Right lobe of liver (tissue), 6 donors: Measurements from ENCODE around the gene C1orf74. TPM values are rescaled to one million over a fixed set of nuclear protein-coding genes. Genes with fewer than 3 reads are reported as not detected.

Source experiments
- ATAC-seq, 4 donors: fragments of 200-7000 bp; cut with Tn5 transposase; one replicate each; pipeline ENCODE4 v1.9.1; 2020; ENCODE audit warnings: mild to moderate bottlenecking in 4 of 4, moderate library complexity in 4 of 4
- DNase-seq, 3 donors: peaks; one replicate each; pipeline ENCODE4 v3.0.0-alpha.2; 2020
- H3K27ac ChIP-seq, 3 donors: fragments of 200-600 bp; one replicate each; pipeline ENCODE4 v1.8.0; 2022
- H3K27me3 ChIP-seq, 2 donors: fragments of 200-600 bp; one replicate each; pipeline ENCODE4 v1.8.0; 2022
- H3K36me3 ChIP-seq, 4 donors: fragments of 200-600 bp; sonication (generic) in 1 of 4; one replicate each; pipeline versions ENCODE4 v1.5.1 to v1.8.0; 2017 to 2022; ENCODE audit warnings: control low read depth in 1 of 4
- H3K4me1 ChIP-seq, 4 donors: fragments of 200-600 bp; sonication (generic) in 1 of 4; one replicate each; pipeline versions ENCODE4 v1.5.1 to v1.8.0; 2017 to 2022; ENCODE audit warnings: control low read depth in 1 of 4
- H3K4me3 ChIP-seq, 3 donors: fragments of 200-600 bp; one replicate each; pipeline ENCODE4 v1.8.0; 2022
- H3K9me3 ChIP-seq, 4 donors: fragments of 200-600 bp; sonication (generic) in 1 of 4; one replicate each; pipeline versions ENCODE4 v1.5.1 to v1.8.0; 2017 to 2022; ENCODE audit warnings: control low read depth in 1 of 4
- POLR2A ChIP-seq: fragments of 450-650 bp; IDR thresholded peaks from one replicate; pipeline ENCODE4 v1.6.1; 2017; ENCODE audit warnings: antibody characterized with exemption, mild to moderate bottlenecking
- WGBS: methylation state at CpG from one replicate; pipeline ENCODE4 v1.1.6; 2018; ENCODE audit warnings: low coverage, low lambda C conversion rate; ENCODE audit not compliant: insufficient coverage; ENCODE audit errors: missing lambda C conversion rate; 5-methylcytosine and 5-hydroxymethylcytosine counted together
- intact Hi-C, 2 donors: fragments of 100-400 bp; cut with DNase I; formaldehyde crosslinking; loops; one replicate each; pipeline versions ENCODE4 v1.11.2 to v1.14.1; 2022
- total RNA-seq, 6 experiments: library from RNA; depleted of rRNA in 2 of 6; stranded (reverse); fragments of >200 nt in 2 of 6; fragmentation: NEBNext Ultra II Directional in 3 of 6; extraction: Animal tissue kit (Norgen Biotek cat#: 25700) in 3 of 6; gene quantifications; one replicate each; pipeline versions ENCODE4 v1.1.0 to v1.2.4, GENCODE V29; 2016 to 2023
- TF ChIP-seq, protein P1 (sequence below), 4 donors: fragments of 200-600 bp in 3 of 4; fragments of 450-650 bp in 1 of 4; IDR thresholded peaks; one replicate each; pipeline versions ENCODE4 v1.5.1 to v1.8.0; 2016 to 2022; ENCODE audit warnings: antibody characterized with exemption in 4 of 4, mild to moderate bottlenecking in 2 of 4
- donor health status: DM: no; HTN: yes; CAD: no.
- donor health status: DM: no; HTN: no; CAD: no.
- donor health status: DM: no; HTN: no; CAD: no.
- donor health status: DM: no; HTN: yes; CAD: no.
- donor health status: DM: no; HTN: yes; CAD: no.

Gene C1orf74
- total RNA-seq, 6 experiments from 2014 or later = 0.81 to 1.6 (median 1.0) TPM

DNA sequence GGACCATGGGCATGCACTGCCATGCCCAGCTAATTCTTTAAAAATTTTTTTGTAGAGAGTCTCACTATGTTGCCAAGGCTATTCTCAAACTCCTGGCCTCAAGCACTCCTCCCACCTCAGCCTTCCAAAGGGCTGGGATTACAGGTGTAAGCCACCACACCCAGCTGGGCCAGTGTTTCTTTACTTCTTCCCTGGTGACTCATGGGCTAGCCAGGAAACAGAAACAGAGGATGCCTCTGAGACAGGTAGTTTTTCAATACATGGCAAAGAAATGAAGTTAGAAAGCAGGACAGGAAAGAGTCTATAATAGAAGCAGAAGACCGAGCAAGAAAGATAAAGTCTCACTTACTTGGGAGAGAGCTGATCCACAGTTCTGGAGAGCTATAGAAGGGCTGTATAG is 7.6 kb upstream of the C1orf74 start:
- ATAC-seq (no peak), DNase-seq (no peak)
- Histone ChIP-seq H3K27ac (no peak overlapping the region), H3K4me1 (peaks cover 0 to 37% (median 15%) of the 10 kb centered on the region in 4 donors), H3K27me3 (no peaks in the 10 kb centered on the region), H3K9me3 (no peaks in the 10 kb centered on the region), H3K4me3 (no peak overlapping the region), H3K36me3 (peaks cover 0 to 34% (median 12%) of the 10 kb centered on the region in 4 donors)
- intact Hi-C loops = no loop called here
- TF ChIP-seq, protein P1, sequence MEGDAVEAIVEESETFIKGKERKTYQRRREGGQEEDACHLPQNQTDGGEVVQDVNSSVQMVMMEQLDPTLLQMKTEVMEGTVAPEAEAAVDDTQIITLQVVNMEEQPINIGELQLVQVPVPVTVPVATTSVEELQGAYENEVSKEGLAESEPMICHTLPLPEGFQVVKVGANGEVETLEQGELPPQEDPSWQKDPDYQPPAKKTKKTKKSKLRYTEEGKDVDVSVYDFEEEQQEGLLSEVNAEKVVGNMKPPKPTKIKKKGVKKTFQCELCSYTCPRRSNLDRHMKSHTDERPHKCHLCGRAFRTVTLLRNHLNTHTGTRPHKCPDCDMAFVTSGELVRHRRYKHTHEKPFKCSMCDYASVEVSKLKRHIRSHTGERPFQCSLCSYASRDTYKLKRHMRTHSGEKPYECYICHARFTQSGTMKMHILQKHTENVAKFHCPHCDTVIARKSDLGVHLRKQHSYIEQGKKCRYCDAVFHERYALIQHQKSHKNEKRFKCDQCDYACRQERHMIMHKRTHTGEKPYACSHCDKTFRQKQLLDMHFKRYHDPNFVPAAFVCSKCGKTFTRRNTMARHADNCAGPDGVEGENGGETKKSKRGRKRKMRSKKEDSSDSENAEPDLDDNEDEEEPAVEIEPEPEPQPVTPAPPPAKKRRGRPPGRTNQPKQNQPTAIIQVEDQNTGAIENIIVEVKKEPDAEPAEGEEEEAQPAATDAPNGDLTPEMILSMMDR (IDR thresholded peaks at IDR 0.05) = no peak
- no peak for TF ChIP-seq POLR2A
- WGBS = 100% methylated on average over 1 of the region's 1 CpG

DNA sequence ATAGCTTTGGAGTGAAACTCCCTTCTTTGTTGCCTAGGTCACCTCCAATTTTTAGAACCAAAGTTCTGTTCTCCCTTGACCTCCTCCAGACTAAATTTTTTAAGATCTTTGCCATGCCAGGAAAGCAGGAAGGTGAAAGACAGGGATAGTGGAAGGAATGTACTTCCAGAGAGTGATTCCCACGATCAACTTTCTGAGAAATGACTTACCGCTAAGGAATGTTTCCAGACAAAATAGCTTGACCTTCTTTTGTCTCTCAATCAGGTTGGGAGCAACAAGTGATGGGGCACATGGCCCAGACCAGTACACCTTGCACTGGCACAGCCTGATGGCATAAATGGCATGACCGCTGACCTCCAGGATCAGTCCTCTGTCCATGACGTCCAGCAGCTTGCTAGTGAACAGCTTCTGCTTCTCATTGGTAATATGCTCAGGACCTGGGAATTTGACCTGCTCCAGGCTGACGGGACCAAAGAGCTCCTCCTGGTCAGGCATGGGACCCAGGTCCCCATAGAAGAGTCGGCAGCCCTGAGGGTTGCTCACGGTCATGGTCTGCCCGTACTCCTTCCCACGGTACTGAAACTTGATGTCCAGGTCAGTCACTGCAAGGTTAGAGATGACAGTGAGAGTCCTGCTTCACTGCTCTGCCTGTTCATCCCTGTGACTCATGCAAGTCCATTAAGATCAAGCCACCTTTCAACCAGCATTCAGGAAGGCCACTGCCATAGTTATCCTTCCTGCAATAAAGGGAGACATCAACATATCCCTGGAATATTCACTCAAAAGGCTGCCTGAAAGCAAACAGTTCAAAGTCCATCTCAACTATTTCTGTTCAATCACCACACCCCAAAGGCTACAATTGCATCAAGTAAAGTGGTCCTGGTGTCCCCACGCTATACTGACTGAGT is 6.2 kb upstream of the C1orf74 start:
- Histone ChIP-seq H3K4me1 (peaks cover 0 to 46% (median 22%) of the 10 kb centered on the region in 4 donors), H3K9me3 (no peaks in the 10 kb centered on the region), H3K36me3 (peaks cover 0 to 32% (median 10%) of the 10 kb centered on the region in 4 donors), H3K4me3 (no peak overlapping the region), H3K27ac (peak overlapping the region in 1 of 3 donors; percentile 29), H3K27me3 (no peaks in the 10 kb centered on the region)
- peak; percentile 54 to 69 (median 60) for ATAC-seq
- TF ChIP-seq POLR2A = no peak
- TF ChIP-seq, protein P1 (IDR thresholded peaks at IDR 0.05) = no peak
- WGBS = 73% methylated on average over 4 of the region's 10 CpGs
- intact Hi-C loops = no loop called here
- DNase-seq = no peak

DNA sequence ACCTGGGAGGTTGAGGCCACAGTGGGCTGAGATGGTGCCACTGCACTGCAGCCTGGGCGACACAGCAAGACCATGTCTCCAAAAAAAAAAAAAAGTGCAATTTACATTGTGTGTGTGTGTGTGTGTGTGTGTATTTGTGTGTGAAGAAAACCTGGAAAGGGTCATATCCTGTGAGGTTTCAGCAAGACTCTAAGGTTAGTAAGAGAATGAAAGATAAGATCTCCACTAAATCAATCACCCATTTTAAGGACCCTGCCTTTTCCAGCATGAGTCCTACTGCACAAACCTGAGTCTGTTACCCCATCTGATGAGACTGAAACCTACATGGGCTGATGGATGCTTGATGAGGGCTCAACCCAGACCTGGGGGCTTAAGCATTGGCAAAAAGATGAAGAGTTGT is 4.9 kb upstream of the C1orf74 start:
- 100% methylated on average over 1 of the region's 1 CpG for WGBS
- H3K27ac ChIP-seq = peak overlapping the region in 1 of 3 donors; percentile 84
- peaks cover 0 to 46% (median 22%) of the 10 kb centered on the region in 4 donors for H3K4me1 ChIP-seq
- intact Hi-C loops = no loop called here
- no peaks in the 10 kb centered on the region for H3K9me3 ChIP-seq
- no peak overlapping the region for H3K4me3 ChIP-seq
- DNase-seq = no peak
- no peak for TF ChIP-seq POLR2A
- TF ChIP-seq, protein P1 (IDR thresholded peaks at IDR 0.05) = no peak
- H3K36me3 ChIP-seq = peaks cover 0 to 21% (median 3%) of the 10 kb centered on the region in 4 donors
- no peaks in the 10 kb centered on the region for H3K27me3 ChIP-seq
- ATAC-seq = no peak

DNA sequence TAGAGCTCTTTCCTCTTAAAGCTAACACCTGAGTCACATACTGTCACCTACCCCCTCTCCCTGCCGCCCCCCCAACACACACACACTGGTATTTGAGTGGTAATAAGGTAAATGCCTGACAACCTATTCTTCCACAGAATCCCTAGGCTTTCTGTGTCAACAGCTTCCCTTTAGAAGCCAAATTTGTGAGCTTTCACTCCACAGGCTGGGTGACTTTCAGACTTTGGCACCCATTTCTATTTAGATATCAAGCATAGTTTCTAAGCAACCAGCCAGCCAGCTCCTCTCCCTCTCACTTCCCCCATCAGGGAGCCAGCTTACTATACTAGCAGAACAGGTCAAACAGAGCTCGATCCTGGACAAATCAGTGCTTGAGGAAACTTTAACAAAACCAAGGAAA is 3.2 kb upstream of the C1orf74 start:
- intact Hi-C loops = no loop called here

More for the DNA sequence above, 3.2 kb upstream of the C1orf74 start:
- no peak for TF ChIP-seq POLR2A
- TF ChIP-seq, protein P1 (IDR thresholded peaks at IDR 0.05) = no peak
- ATAC-seq (peak; percentile 69 to 80 (median 76)), DNase-seq (peak in 2 of 3 donors; percentile 60 to 77)
- Histone ChIP-seq H3K36me3 (peaks cover 0 to 12% (median 3%) of the 10 kb centered on the region in 4 donors), H3K4me1 (peaks cover 0 to 53% (median 23%) of the 10 kb centered on the region in 4 donors), H3K27ac (peak overlapping the region in 2 of 3 donors; percentile 84 to 88), H3K4me3 (peak overlapping the region in 1 of 3 donors; percentile 1), H3K9me3 (no peaks in the 10 kb centered on the region), H3K27me3 (no peaks in the 10 kb centered on the region)
- WGBS = 13% methylated on average over 2 of the region's 2 CpGs
